Measurements from ENCODE around the gene PGBD1.
A peak's percentile ranks its signal among the peaks of the same experiment; 100 is the strongest.

The PGBD1 gene

DNA sequence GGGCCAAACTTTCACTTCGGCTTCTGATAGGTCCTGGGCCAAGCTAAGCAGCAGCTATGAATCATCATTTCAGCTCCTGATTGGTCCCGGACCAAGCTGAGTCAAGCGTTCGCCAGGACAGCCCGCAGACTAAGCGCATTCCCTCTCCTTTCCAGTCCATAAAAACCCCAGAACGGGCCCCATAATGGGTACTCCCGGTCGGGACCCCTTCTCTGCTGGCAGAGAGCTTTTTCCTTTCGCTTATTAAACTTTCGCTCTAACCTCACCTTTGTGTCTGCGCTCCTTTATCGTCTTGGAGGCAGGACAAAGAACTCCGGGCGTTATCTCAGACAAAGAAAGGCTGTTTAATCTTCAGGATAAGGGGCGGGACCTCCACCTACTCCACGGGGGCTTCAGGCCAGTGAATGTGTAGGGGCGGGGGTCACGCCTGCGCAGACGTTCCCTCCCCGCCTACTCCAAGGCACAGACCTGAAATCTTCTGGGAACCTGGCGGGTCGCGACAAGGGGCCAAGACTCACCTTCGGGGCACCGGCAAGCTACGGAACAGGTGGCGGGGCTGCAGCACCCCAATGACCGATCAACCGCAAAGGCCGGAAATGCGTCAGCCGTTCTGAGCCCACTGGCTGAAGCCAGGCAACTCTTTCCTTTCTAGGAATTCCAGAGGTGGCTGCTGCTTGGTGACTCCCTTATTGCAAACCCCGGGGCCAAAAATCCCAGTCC is 54.4 kb downstream of the PGBD1 start, which contains the start of gene ZSCAN31:
ZSCAN31 (minus strand) TSS at position 585 of the 720 bp plus-strand sequence. CDS start 6,465 bp downstream, outside the sequence.
- no peaks in the 10 kb centered on the region for H3K36me3 Mint-ChIP-seq (ENCODE audit: low read depth)
- H3K4me3 Mint-ChIP-seq, result no peak within 1 kb of the TSS
- peaks cover 5% of the 10 kb centered on the region for H3K9me3 Mint-ChIP-seq
- no peak within 1 kb of the TSS for H3K27ac Mint-ChIP-seq
- peaks cover 3% of the 10 kb centered on the region for H3K4me1 Mint-ChIP-seq (ENCODE audit: low read depth)
- H3K27me3 Mint-ChIP-seq, result no peaks in the 10 kb centered on the region

DNA sequence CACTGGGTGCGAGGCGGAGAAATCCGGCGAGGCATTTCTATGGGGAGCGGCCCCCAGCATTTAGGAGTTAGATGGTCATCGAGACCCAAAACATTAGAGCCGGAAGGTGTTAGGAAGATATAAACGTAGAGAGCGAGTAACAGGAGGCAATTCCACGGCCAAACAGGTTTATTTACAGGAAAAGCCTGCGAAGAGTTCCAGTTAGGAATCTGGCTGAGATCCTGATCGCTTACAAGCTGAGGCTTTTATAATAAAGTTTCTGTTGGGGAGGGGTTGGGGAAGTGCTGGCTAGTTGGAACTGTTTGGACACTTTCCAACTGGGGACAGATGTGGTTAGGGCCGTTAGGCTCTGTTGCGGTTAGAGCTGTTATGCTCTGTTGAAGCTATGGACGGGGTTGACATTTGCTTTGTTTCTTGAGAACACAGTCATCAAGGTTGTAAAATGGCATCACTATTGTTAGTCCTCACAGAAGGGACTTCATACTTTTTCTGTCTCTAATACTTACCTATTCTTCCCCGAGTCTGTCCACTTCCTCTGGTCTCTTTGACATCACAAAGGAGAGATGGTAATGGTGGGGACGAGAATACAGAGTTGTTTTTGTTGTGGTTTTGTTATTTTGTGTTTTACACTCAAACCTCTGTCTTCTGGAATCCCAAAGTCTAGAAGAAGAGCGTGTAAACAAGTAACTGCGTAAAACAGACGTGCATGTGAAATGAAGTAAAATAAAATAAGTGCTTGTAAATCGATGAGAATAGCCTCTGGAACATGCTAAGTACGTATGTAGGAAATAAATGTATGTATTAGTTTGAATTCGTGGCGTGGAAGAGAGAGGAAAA is 55.1 kb downstream of the PGBD1 start:
- peaks cover 3% of the 10 kb centered on the region for H3K4me1 Mint-ChIP-seq (ENCODE audit: low read depth)
- H3K27me3 Mint-ChIP-seq, result no peaks in the 10 kb centered on the region
- no peaks in the 10 kb centered on the region for H3K36me3 Mint-ChIP-seq (ENCODE audit: low read depth)
- H3K4me3 Mint-ChIP-seq, result no peak overlapping the region
- peaks cover 6% of the 10 kb centered on the region for H3K9me3 Mint-ChIP-seq
- H3K27ac Mint-ChIP-seq, result no peak overlapping the region

GRCh38 chr6:28337121-28337520 is 55.7 kb downstream of the PGBD1 start:
- Mint-ChIP-seq H3K27me3 (no peaks in the 10 kb centered on the region), H3K9me3 (peaks cover 8% of the 10 kb centered on the region), H3K4me1 (ENCODE audit: low read depth) (peaks cover 3% of the 10 kb centered on the region), H3K27ac (no peak overlapping the region), H3K4me3 (no peak overlapping the region), H3K36me3 (ENCODE audit: low read depth) (no peaks in the 10 kb centered on the region)

DNA sequence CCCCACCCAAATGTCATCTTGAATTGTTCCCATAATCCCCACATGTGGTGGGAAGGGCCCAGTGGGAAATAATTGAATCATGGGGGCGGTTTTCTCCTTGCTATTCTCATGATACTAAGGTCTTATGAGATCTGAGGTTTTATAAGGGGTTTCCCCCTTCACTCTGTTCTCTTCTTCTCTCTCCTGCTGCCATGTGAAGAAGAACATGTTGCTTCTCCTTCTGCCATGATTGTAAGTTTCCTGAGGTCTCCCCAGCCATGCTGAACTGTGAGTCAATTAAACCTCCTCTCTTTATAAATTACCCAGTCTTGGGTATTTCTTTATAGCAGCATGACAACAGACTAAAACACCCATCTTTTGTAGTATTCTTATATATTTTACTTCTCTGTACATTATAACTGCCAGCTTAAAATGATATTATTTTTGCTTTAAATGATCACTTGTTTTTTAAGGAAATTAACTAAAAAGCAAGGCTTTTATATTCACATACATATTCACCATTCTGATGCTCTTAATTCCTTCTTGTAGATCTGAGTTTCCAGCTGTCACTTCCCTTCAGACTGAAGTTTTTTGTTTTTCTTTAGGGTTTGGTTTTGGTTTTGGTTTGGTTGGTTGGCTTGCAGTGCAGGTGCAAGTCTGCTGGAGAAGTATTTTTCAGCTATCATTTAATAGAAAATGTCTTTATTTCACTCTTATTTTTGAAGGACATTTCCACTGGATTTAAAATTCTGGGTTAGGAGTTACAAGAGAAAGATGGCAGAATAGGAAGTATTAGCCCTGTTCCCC is 59.1 kb downstream of the PGBD1 start:
- H3K9me3 Mint-ChIP-seq, result peaks cover 8% of the 10 kb centered on the region
- no peak overlapping the region for H3K27ac Mint-ChIP-seq
- H3K27me3 Mint-ChIP-seq, result peaks cover 6% of the 10 kb centered on the region
- H3K4me1 Mint-ChIP-seq (ENCODE audit: low read depth), result peaks cover 3% of the 10 kb centered on the region
- no peak overlapping the region for H3K4me3 Mint-ChIP-seq
- no peaks in the 10 kb centered on the region for H3K36me3 Mint-ChIP-seq (ENCODE audit: low read depth)

DNA sequence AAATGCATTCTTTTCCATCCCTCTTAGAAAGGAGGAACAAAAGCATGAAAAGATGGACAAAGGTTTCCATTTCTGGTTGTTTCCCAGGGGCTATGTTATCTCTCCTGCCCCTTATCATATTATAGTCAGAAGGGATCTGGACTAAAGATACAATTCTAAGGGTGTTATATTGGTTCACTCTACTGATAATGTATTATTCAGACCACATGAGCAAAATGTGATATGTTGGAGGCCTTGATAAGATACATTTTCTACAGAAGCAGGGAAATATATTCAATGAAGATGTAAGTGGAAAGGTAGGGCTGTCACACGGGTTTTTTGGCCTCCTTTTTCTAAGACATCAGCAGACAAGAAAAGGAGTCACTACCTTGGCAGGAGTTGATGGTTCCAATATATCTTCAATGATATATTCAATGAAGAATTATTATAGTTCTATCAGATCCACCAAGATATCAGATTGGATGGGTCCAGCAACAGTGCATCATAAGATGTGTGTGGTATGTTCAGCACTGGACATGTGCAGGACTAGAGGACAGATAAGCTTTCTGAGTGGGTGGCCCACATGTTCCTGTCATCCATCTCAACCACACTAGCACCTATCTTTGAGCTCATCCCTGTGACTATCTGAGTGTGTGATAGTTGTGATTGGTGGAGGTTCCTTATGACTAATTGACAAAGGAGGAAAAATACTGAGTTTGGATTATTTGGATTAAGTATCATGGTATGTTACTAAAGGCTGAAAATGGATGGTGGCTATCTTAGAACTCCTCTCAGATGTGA is 62.7 kb downstream of the PGBD1 start:
- H3K27ac Mint-ChIP-seq, result no peak overlapping the region
- peaks cover 8% of the 10 kb centered on the region for H3K9me3 Mint-ChIP-seq
- no peaks in the 10 kb centered on the region for H3K36me3 Mint-ChIP-seq (ENCODE audit: low read depth)
- no peak overlapping the region for H3K4me3 Mint-ChIP-seq
- H3K4me1 Mint-ChIP-seq (ENCODE audit: low read depth), result peaks cover 3% of the 10 kb centered on the region
- peaks cover 24% of the 10 kb centered on the region for H3K27me3 Mint-ChIP-seq

DNA sequence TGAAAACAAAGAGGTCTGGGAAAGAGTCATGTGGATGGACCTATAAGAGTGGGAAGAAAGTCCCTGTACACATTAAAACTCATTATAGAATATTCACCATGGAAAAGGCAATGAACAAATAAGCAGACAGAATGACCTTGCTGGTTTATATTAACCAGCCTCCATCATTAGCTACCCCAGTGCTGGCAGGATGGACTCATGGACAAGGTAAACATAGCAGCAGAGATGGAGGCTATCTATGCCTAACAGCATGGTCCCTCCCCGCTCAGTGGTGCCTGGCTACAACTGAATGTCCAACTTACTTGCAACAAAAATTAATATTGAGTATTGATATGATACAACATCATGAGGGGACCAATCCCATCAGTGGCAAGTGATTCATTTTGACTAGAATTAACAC is 63.8 kb downstream of the PGBD1 start:
- H3K27me3 Mint-ChIP-seq, result peaks cover 24% of the 10 kb centered on the region
- no peaks in the 10 kb centered on the region for H3K36me3 Mint-ChIP-seq (ENCODE audit: low read depth)
- H3K27ac Mint-ChIP-seq, result no peak overlapping the region
- peaks cover 6% of the 10 kb centered on the region for H3K9me3 Mint-ChIP-seq
- no peak overlapping the region for H3K4me3 Mint-ChIP-seq
- peaks cover 9% of the 10 kb centered on the region for H3K4me1 Mint-ChIP-seq (ENCODE audit: low read depth)

DNA sequence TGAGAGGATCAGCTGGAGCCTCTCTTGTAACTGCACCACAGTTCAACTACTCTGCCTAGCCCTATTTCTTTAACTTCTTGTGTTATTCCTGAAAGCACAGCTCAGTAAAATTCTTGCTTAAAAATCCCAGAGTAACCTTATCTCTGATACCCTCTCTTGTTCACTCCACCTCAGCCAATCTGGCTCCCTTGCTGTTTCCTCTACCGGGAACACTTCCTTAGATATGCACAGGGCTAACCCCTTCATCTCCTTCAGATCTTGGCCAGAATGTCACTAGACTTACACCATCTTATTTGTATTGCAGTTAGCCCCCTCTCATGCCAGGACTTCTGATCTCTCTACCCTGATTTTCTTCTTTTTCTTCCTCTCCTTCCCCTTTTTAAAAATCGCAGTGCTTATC is 65.7 kb downstream of the PGBD1 start:
- Mint-ChIP-seq H3K27ac (no peak overlapping the region), H3K4me3 (no peak overlapping the region), H3K9me3 (no peaks in the 10 kb centered on the region), H3K36me3 (ENCODE audit: low read depth) (no peaks in the 10 kb centered on the region), H3K27me3 (peaks cover 24% of the 10 kb centered on the region), H3K4me1 (ENCODE audit: low read depth) (peaks cover 29% of the 10 kb centered on the region)

GRCh38 chr6:28349344-28349891 is 68.0 kb downstream of the PGBD1 start:
- Mint-ChIP-seq H3K9me3 (no peaks in the 10 kb centered on the region), H3K27ac (peak overlapping the region; percentile 92), H3K27me3 (peaks cover 24% of the 10 kb centered on the region), H3K4me1 (ENCODE audit: low read depth) (peaks cover 30% of the 10 kb centered on the region), H3K4me3 (peak overlapping the region; percentile 99), H3K36me3 (ENCODE audit: low read depth) (no peaks in the 10 kb centered on the region)

DNA sequence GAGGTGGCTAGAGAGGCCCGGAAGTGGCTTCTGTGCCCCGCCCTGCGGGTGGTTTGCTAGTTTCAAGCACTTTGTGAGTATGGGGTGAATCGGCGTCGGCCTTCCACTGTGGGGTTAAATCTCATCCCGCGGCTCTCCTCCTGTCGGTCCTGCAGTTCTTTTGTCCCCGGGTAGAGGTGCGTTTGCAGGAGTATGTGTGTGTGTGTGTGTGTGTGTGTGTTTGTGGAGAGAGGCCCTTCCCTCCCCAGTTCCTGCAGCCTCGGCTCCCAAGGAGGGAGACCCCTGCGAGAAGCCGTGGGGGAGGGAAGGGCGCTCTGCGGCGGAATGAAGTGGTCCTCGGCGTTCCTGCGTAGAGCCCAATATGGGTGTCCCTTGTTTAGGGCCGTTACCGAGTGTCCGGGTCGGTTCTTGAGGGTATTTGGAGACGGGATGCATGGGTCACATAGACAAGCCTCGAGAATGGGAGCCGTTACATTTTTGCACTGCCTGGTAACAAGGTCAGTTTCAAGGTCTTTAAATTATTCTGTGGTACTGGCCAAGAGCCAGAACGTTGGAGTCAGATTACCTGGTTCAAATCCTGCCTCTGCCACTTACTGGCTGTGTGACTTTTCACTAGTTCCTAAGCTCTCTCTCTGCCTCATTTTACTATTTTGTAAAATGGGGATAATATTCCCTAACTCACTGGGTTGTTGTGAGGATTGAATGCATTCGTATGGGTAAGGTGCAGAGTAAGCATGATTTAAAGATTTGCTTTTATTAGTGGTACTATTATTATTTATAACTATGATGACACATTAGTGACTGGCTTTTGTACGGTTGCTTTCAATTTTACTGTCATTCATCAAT is 68.7 kb downstream of the PGBD1 start, which contains the start of gene ZKSCAN3:
ZKSCAN3 (plus strand) TSS at position 56 of the 846 bp plus-strand sequence. CDS start 9,640 bp downstream, outside the sequence.
- peak within 1 kb of the TSS; percentile 92 for H3K27ac Mint-ChIP-seq
- no peaks in the 10 kb centered on the region for H3K36me3 Mint-ChIP-seq (ENCODE audit: low read depth)
- H3K4me3 Mint-ChIP-seq, result peak within 1 kb of the TSS; percentile 99
- peaks cover 21% of the 10 kb centered on the region for H3K27me3 Mint-ChIP-seq
- no peaks in the 10 kb centered on the region for H3K9me3 Mint-ChIP-seq
- H3K4me1 Mint-ChIP-seq (ENCODE audit: low read depth), result peaks cover 30% of the 10 kb centered on the region

DNA sequence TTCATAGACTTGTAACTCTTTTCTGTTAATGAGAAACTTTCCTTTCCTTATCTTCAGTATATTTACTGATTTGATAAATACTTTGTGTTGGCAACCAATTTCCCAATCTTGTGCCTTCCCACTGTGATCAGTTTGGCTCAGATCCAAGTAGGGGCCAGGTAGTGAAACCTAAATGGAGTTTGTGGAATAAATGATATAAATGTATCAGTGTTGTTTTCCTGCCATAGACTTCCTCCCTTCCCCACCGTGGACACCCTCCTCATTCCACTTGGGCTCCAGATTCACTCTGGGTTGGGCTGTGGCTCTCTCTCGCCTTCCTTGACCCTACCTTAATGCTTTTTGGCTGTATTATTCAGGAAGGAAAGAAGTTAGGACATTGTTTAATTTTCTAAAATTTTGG is 69.7 kb downstream of the PGBD1 start:
- H3K9me3 Mint-ChIP-seq, result no peaks in the 10 kb centered on the region
- peaks cover 39% of the 10 kb centered on the region for H3K4me1 Mint-ChIP-seq (ENCODE audit: low read depth)
- H3K27ac Mint-ChIP-seq, result no peak overlapping the region
- H3K36me3 Mint-ChIP-seq (ENCODE audit: low read depth), result no peaks in the 10 kb centered on the region
- H3K27me3 Mint-ChIP-seq, result peaks cover 16% of the 10 kb centered on the region
- peak overlapping the region; percentile 99 for H3K4me3 Mint-ChIP-seq

- H3K4me1 Mint-ChIP-seq (ENCODE audit: low read depth), result peaks cover 41% of the 10 kb centered on the region
- H3K27ac Mint-ChIP-seq, result peak overlapping the region; percentile 8
- peak overlapping the region; percentile 35 for H3K4me3 Mint-ChIP-seq
- H3K9me3 Mint-ChIP-seq, result no peaks in the 10 kb centered on the region
- no peaks in the 10 kb centered on the region for H3K36me3 Mint-ChIP-seq (ENCODE audit: low read depth)
- peaks cover 13% of the 10 kb centered on the region for H3K27me3 Mint-ChIP-seq
Measured at GRCh38 chr6:28351493-28351925, 70.1 kb downstream of the PGBD1 start.
